Measurements from ENCODE around the gene INPP4B. TPM values are rescaled to one million over a fixed set of nuclear protein-coding genes. Genes with fewer than 3 reads are reported as not detected.

Gene INPP4B
- total and polyA plus RNA-seq, 2 donors (not counting 1 experiment from before 2014, with no cell fraction given) = 0.03 TPM; not detected in 1

- H3K4me1 ChIP-seq (ENCODE audit: control insufficient read depth in 2 of 2, insufficient read depth in 2 of 2, low read length in 2 of 2) = no peaks in the 10 kb centered on the region
- ATAC-seq (ENCODE audit: low read depth) = no peak
- no peak overlapping the region for H3K9ac ChIP-seq (ENCODE audit: low read length)
- no peak overlapping the region for H2AFZ ChIP-seq (ENCODE audit: insufficient read depth, low read depth, low read length, poor library complexity, severe bottlenecking)
- H3K27ac ChIP-seq (ENCODE audit: low read length in 2 of 2) = no peak overlapping the region
- H3K27me3 ChIP-seq (replicated peaks in 1 of 4; ENCODE audit: control extremely low read depth in 1 of 4, control insufficient read depth in 3 of 4, insufficient read depth in 4 of 4, low read length in 3 of 4) = no peaks in the 10 kb centered on the region
- ChIA-PET POLR2A (no interaction called here), CTCF (no interaction called here)
- WGBS (ENCODE audit: insufficient coverage) = 90% methylated on average over 2 of the region's 5 CpGs
- Mint-ChIP-seq H3K4me3 (no peak overlapping the region), H3K27me3 (no peaks in the 10 kb centered on the region), H3K27ac (no peak overlapping the region), H3K9me3 (ENCODE audit: insufficient read depth) (peaks cover 2% of the 10 kb centered on the region), H3K4me1 (no peaks in the 10 kb centered on the region)
- H3K9me3 ChIP-seq (ENCODE audit: control extremely low read depth in 1 of 3, control insufficient read depth in 2 of 3, insufficient read depth in 1 of 3, low read length in 2 of 3) = peaks cover 0 to 3% (median 0%) of the 10 kb centered on the region in 3 donors
- H3K4me2 ChIP-seq (replicated peaks; ENCODE audit: low read depth, low read length, poor library complexity, severe bottlenecking) = no peak overlapping the region
- TF ChIP-seq EZH2 (IDR thresholded peaks at IDR 0.05; ENCODE audit: borderline replicate concordance, insufficient read depth, low read depth, low read length, poor library complexity, severe bottlenecking) (no peak), CTCF (IDR thresholded peaks at IDR 0.05) (no peak)
- H3K79me2 ChIP-seq (ENCODE audit: control insufficient read depth, insufficient read depth, low read length) = no peaks in the 10 kb centered on the region
- H3K4me3 ChIP-seq (ENCODE audit: control extremely low read depth in 1 of 5, extremely low read depth in 1 of 5, insufficient read depth in 1 of 5, low read depth in 2 of 5, low read length in 4 of 5) = no peak overlapping the region
- no peaks in the 10 kb centered on the region for H3K36me3 ChIP-seq (replicated peaks in 1 of 2; ENCODE audit: control extremely low read depth in 1 of 2, control insufficient read depth in 1 of 2, extremely low read depth in 1 of 2, insufficient read depth in 2 of 2, low read length in 1 of 2)
- intact Hi-C loops (cut with micrococcal nuclease) = no loop called here
- no peak for DNase-seq
- H4K20me1 ChIP-seq (ENCODE audit: control insufficient read depth, insufficient read depth, low read length, poor library complexity, severe bottlenecking) = no peaks in the 10 kb centered on the region
Observed at GRCh38 chr4:142291299-142292050, 554.6 kb downstream of the INPP4B start.

- DNase-seq (no peak), ATAC-seq (ENCODE audit: low read depth) (no peak)
- TF ChIP-seq EZH2 (IDR thresholded peaks at IDR 0.05; ENCODE audit: borderline replicate concordance, insufficient read depth, low read depth, low read length, poor library complexity, severe bottlenecking) (no peak), CTCF (IDR thresholded peaks at IDR 0.05) (no peak)
- Histone ChIP-seq H4K20me1 (ENCODE audit: control insufficient read depth, insufficient read depth, low read length, poor library complexity, severe bottlenecking) (no peaks in the 10 kb centered on the region), H2AFZ (ENCODE audit: insufficient read depth, low read depth, low read length, poor library complexity, severe bottlenecking) (no peak overlapping the region), H3K9ac (ENCODE audit: low read length) (no peak overlapping the region), H3K36me3 (replicated peaks in 1 of 2; ENCODE audit: control extremely low read depth in 1 of 2, control insufficient read depth in 1 of 2, extremely low read depth in 1 of 2, insufficient read depth in 2 of 2, low read length in 1 of 2) (no peaks in the 10 kb centered on the region), H3K27me3 (replicated peaks in 1 of 4; ENCODE audit: control extremely low read depth in 1 of 4, control insufficient read depth in 3 of 4, insufficient read depth in 4 of 4, low read length in 3 of 4) (no peaks in the 10 kb centered on the region), H3K9me3 (ENCODE audit: control extremely low read depth in 1 of 3, control insufficient read depth in 2 of 3, insufficient read depth in 1 of 3, low read length in 2 of 3) (peaks cover 0 to 3% (median 0%) of the 10 kb centered on the region in 3 donors), H3K4me2 (replicated peaks; ENCODE audit: low read depth, low read length, poor library complexity, severe bottlenecking) (no peak overlapping the region), H3K27ac (ENCODE audit: low read length in 2 of 2) (no peak overlapping the region), H3K79me2 (ENCODE audit: control insufficient read depth, insufficient read depth, low read length) (no peaks in the 10 kb centered on the region), H3K4me1 (ENCODE audit: control insufficient read depth in 2 of 2, insufficient read depth in 2 of 2, low read length in 2 of 2) (no peaks in the 10 kb centered on the region), H3K4me3 (ENCODE audit: control extremely low read depth in 1 of 5, extremely low read depth in 1 of 5, insufficient read depth in 1 of 5, low read depth in 2 of 5, low read length in 4 of 5) (no peak overlapping the region)
- H3K4me1 Mint-ChIP-seq = no peaks in the 10 kb centered on the region
- CTCF ChIA-PET = interaction anchor here (1.3 kb wide), 1 partner anchor 25 kb away, joined by 3 read pairs; no protein-coding TSS in a partner anchor
- POLR2A ChIA-PET = no interaction called here
- intact Hi-C loops (cut with micrococcal nuclease) = no loop called here
- H3K27me3 Mint-ChIP-seq = no peaks in the 10 kb centered on the region
- peaks cover 2% of the 10 kb centered on the region for H3K9me3 Mint-ChIP-seq (ENCODE audit: insufficient read depth)
- H3K27ac Mint-ChIP-seq = no peak overlapping the region
- 80% methylated on average over 5 of the region's 8 CpGs for WGBS (ENCODE audit: insufficient coverage)
- no peak overlapping the region for H3K4me3 Mint-ChIP-seq
Observed at GRCh38 chr4:142287371-142287770, 558.7 kb downstream of the INPP4B start.

All from B cell (primary cell).